ENCODE measurements around the gene CLTA.
A peak's percentile ranks its signal among the peaks of the same experiment; 100 is the strongest.
"Not testable (repeated sequence)": the region's sequence is repeated elsewhere in the genome, so short reads cannot be mapped to it uniquely, and the experiment has no call there.

CLTA gene

GRCh38 chr9:36177571-36177970 is 13.2 kb upstream of the CLTA start:
- Histone ChIP-seq H3K27me3 (no peaks in the 10 kb centered on the region), H4K20me1 (no peaks in the 10 kb centered on the region), H3K36me3 (no peaks in the 10 kb centered on the region), H3K9ac (no peak overlapping the region), H3K9me3 (peaks cover 14% of the 10 kb centered on the region; the same call in 1 of the 2 replicates), H3K4me1 (peaks cover 15% of the 10 kb centered on the region), H3K4me3 (no peak overlapping the region), H3K27ac (no peak overlapping the region), H3K4me2 (no peak overlapping the region)
- TF ChIP-seq Cebpa-rat (IDR thresholded peaks at IDR 0.05) = no peak

DNA sequence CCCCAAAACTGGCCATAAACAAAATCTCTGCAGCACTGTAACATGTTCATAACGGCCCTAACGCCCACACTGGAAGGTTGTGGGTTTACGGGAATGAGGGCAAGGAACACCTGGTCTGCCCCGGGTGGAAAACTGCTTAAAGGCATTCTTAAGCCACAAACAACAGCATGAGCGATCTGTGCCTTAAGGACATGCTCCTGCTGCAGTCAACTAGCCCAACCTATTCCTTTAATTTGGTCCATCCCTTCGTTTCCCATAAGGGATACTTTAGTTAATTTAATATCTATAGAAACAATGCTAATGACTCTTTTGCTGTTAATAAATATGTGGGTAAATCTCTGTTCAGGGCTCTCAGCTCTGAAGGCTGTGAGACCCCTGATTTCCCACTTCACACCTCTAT is 10.5 kb upstream of the CLTA start:
- H3K4me2 ChIP-seq, H3K27me3 ChIP-seq, H3K9ac ChIP-seq, H3K36me3 ChIP-seq, H3K4me3 ChIP-seq, H4K20me1 ChIP-seq, H3K27ac ChIP-seq: not testable (repeated sequence)
- Histone ChIP-seq H3K4me1 (peaks cover 15% of the 10 kb centered on the region), H3K9me3 (peaks cover 14% of the 10 kb centered on the region; the same call in 1 of the 2 replicates)

- Histone ChIP-seq H3K9ac (no peak overlapping the region), H4K20me1 (peaks cover 15% of the 10 kb centered on the region), H3K4me1 (peaks cover 29% of the 10 kb centered on the region), H3K9me3 (no peaks in the 10 kb centered on the region), H3K27ac (no peak overlapping the region), H3K36me3 (no peaks in the 10 kb centered on the region), H3K4me3 (no peak overlapping the region), H3K27me3 (no peaks in the 10 kb centered on the region), H3K4me2 (peak overlapping the region; percentile 24)
- TF ChIP-seq Cebpa-rat (IDR thresholded peaks at IDR 0.05) = no peak
Measured at GRCh38 chr9:36187414-36187813, 3.3 kb upstream of the CLTA start.

DNA sequence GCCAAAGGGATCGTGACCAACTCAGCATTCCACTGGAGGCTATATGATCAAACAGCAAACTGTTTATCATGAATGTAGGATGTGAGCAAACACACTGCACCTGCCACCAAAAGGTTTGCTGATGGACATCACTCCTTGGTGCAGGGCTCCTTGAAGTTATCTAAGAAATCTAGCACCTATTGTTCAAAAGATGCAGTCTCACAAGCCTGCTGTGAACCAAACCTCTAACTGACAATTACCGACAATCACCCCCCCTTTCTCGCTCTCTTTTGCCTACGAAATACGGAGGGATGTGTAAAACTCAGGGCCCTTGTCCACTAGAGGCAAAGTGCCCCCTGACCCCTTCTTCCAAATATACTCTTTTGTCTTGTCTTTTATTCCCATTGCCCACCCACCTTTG is 2.5 kb upstream of the CLTA start:
- H4K20me1 ChIP-seq = peaks cover 23% of the 10 kb centered on the region
- H3K9ac ChIP-seq = no peak overlapping the region
- no peak overlapping the region for H3K4me2 ChIP-seq
- no peaks in the 10 kb centered on the region for H3K27me3 ChIP-seq
- no peaks in the 10 kb centered on the region for H3K9me3 ChIP-seq
- no peak overlapping the region for H3K4me3 ChIP-seq
- no peaks in the 10 kb centered on the region for H3K36me3 ChIP-seq
- H3K4me1 ChIP-seq = peaks cover 37% of the 10 kb centered on the region
- TF ChIP-seq Cebpa-rat (IDR thresholded peaks at IDR 0.05) = no peak
- H3K27ac ChIP-seq = no peak overlapping the region

GRCh38 chr9:36189976-36190375 is 745 bp upstream of the CLTA start:
- H3K9ac ChIP-seq = peak overlapping the region; percentile 95
- TF ChIP-seq Cebpa-rat (IDR thresholded peaks at IDR 0.05) = no peak
- peaks cover 41% of the 10 kb centered on the region for H4K20me1 ChIP-seq
- H3K9me3 ChIP-seq = no peaks in the 10 kb centered on the region
- H3K4me3 ChIP-seq = peak overlapping the region; percentile 90
- peaks cover 54% of the 10 kb centered on the region for H3K4me1 ChIP-seq
- peaks cover 10% of the 10 kb centered on the region for H3K36me3 ChIP-seq
- H3K4me2 ChIP-seq = peak overlapping the region; percentile 100
- H3K27me3 ChIP-seq = no peaks in the 10 kb centered on the region
- peak overlapping the region; percentile 95 for H3K27ac ChIP-seq

DNA sequence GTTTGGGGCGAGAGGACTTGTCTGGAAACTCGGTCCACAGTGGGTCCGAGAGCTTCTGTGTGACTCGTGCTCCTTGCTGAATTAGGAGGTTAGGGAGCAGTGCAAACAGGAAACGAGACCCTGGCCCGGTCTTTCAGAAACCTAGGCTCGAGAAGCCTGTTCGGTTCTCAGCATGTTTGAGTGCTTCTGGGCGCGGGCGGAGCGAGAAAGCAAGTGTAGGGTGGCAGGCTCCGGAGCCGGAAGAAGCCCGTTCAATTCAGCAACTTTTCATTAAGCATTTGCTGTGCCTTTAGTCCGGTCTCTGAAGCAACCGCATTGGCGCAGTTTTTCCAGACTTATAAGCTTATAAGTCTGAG is 547 bp downstream of the CLTA start:
- Histone ChIP-seq H3K27me3 (no peaks in the 10 kb centered on the region), H4K20me1 (peaks cover 54% of the 10 kb centered on the region), H3K4me3 (peak overlapping the region; percentile 90), H3K4me2 (peak overlapping the region; percentile 100), H3K9me3 (no peaks in the 10 kb centered on the region), H3K4me1 (peaks cover 55% of the 10 kb centered on the region), H3K27ac (peak overlapping the region; percentile 95), H3K36me3 (peaks cover 22% of the 10 kb centered on the region), H3K9ac (peak overlapping the region; percentile 95)
- TF ChIP-seq Cebpa-rat (IDR thresholded peaks at IDR 0.05) = no peak

GRCh38 chr9:36191686-36192085 is 965 bp downstream of the CLTA start:
- H3K36me3 ChIP-seq = peaks cover 27% of the 10 kb centered on the region
- peaks cover 58% of the 10 kb centered on the region for H4K20me1 ChIP-seq
- H3K9ac ChIP-seq = peak overlapping the region; percentile 95
- H3K4me2 ChIP-seq = peak overlapping the region; percentile 100
- H3K27ac ChIP-seq = peak overlapping the region; percentile 95
- no peak for TF ChIP-seq Cebpa-rat (IDR thresholded peaks at IDR 0.05)
- H3K4me3 ChIP-seq = peak overlapping the region; percentile 90
- H3K9me3 ChIP-seq = no peaks in the 10 kb centered on the region
- H3K4me1 ChIP-seq = peaks cover 55% of the 10 kb centered on the region
- H3K27me3 ChIP-seq = no peaks in the 10 kb centered on the region

DNA sequence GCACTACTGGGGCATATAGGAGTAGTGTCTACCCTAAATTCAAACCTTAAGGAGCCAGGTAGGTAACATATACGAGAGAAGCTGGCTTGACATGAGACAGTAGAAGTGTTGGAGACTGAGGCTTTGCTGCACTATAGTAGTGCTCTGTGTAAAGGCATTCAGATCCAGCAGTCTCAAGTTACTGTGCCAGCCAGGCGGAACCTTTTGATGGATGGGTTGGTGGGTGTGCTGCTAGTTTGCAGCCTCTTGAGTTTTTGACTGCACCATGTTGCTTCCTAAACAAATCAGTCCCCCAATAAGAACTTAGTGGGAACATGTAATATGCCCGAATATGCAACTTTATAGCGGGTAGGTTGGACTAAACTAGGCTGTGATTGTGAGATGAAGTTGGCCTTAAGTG is 1.5 kb downstream of the CLTA start:
- no peaks in the 10 kb centered on the region for H3K9me3 ChIP-seq
- peaks cover 63% of the 10 kb centered on the region for H4K20me1 ChIP-seq
- H3K4me3 ChIP-seq = peak overlapping the region; percentile 90
- TF ChIP-seq Cebpa-rat (IDR thresholded peaks at IDR 0.05) = no peak
- H3K27me3 ChIP-seq = no peaks in the 10 kb centered on the region
- H3K9ac ChIP-seq = peak overlapping the region; percentile 95
- H3K27ac ChIP-seq = peak overlapping the region; percentile 95
- H3K4me2 ChIP-seq = peak overlapping the region; percentile 100
- H3K4me1 ChIP-seq = peaks cover 52% of the 10 kb centered on the region
- H3K36me3 ChIP-seq = peaks cover 32% of the 10 kb centered on the region

DNA sequence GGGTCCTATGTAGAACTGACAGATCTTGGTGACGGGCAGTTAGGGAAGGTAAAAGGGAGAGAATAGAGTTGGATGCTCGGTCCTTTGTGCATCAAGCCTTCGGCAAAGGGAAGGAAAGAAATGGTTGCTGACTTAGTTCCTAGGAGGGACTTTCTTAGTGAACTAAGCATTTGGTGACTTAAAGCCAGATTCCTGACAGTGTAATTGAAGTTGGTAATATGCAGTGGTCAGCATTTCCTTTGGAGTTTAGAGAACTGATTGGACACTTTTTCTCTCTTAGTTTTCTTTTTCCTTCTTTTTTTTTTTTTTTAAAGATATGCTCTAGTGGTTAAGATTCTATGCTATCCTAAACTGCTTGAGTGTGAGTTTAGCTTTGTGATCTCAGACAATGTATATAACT is 2.3 kb downstream of the CLTA start:
- peak overlapping the region; percentile 95 for H3K9ac ChIP-seq
- H3K4me3 ChIP-seq = peak overlapping the region; percentile 90
- peaks cover 72% of the 10 kb centered on the region for H4K20me1 ChIP-seq
- peak overlapping the region; percentile 100 for H3K4me2 ChIP-seq
- no peaks in the 10 kb centered on the region for H3K9me3 ChIP-seq
- no peaks in the 10 kb centered on the region for H3K27me3 ChIP-seq
- peaks cover 46% of the 10 kb centered on the region for H3K4me1 ChIP-seq
- peaks cover 40% of the 10 kb centered on the region for H3K36me3 ChIP-seq
- H3K27ac ChIP-seq = peak overlapping the region; percentile 47; the same call in 1 of the 2 replicates
- no peak for TF ChIP-seq Cebpa-rat (IDR thresholded peaks at IDR 0.05)

- Histone ChIP-seq H3K4me2 (peak overlapping the region; percentile 100), H3K4me1 (peaks cover 43% of the 10 kb centered on the region), H3K4me3 (0 out of 2 replicates have a peak overlapping the region, but pooled peaks have one; percentile 90), H3K27me3 (no peaks in the 10 kb centered on the region), H4K20me1 (peaks cover 86% of the 10 kb centered on the region), H3K9ac (peak overlapping the region; percentile 40), H3K27ac (0 out of 2 replicates have a peak overlapping the region, but pooled peaks have one; percentile 23), H3K9me3 (no peaks in the 10 kb centered on the region), H3K36me3 (peaks cover 54% of the 10 kb centered on the region)
- no peak for TF ChIP-seq Cebpa-rat (IDR thresholded peaks at IDR 0.05)
Measured at GRCh38 chr9:36194326-36195000, 3.7 kb downstream of the CLTA start.

All from BLaER1 (cell line).